Hepatocyte (in vitro differentiated cells): ENCODE data around the gene CRACR2A. TPM values are rescaled to one million over a fixed set of nuclear protein-coding genes. Genes with fewer than 3 reads are reported as not detected.

Experiments used
- DNase-seq: peaks from one replicate; pipeline ENCODE4 v3.0.0-alpha.2; 2016; ENCODE audit warnings: low spot score
- H2AFZ ChIP-seq: fragments of 200-600 bp; sonication (generic); 2 replicates; pipeline ENCODE4 v1.6.0; 2016; ENCODE audit warnings: antibody characterized with exemption, mild to moderate bottlenecking
- H3K27ac ChIP-seq: fragments of 200-600 bp; sonication (generic); 2 replicates; pipeline ENCODE4 v1.5.1; 2016; ENCODE audit warnings: mild to moderate bottlenecking
- H3K27me3 ChIP-seq: fragments of 200-600 bp; sonication (generic); 2 replicates; pipeline ENCODE4 v1.6.1; 2016
- H3K36me3 ChIP-seq: fragments of 200-600 bp; sonication (generic); replicated peaks from 2 replicates; pipeline ENCODE4 v1.5.1; 2016; ENCODE audit warnings: low read depth; ENCODE audit not compliant: insufficient read depth
- H3K4me1 ChIP-seq: fragments of 200-600 bp; sonication (generic); 2 replicates; pipeline ENCODE4 v1.5.1; 2016; ENCODE audit warnings: mild to moderate bottlenecking, moderate library complexity; ENCODE audit not compliant: insufficient read depth
- H3K4me2 ChIP-seq: fragments of 200-600 bp; sonication (generic); 2 replicates; pipeline ENCODE4 v1.6.0; 2016
- H3K4me3 ChIP-seq: fragments of 200-600 bp; sonication (generic); 2 replicates; pipeline ENCODE4 v1.5.1; 2016; ENCODE audit warnings: mild to moderate bottlenecking
- H3K79me2 ChIP-seq: fragments of 200-600 bp; sonication (generic); 2 replicates; pipeline ENCODE4 v1.6.0; 2017; ENCODE audit warnings: mild to moderate bottlenecking
- H3K9me2 ChIP-seq: fragments of 200-600 bp; sonication (generic); replicated peaks from 2 replicates; pipeline ENCODE4 v1.6.0; 2017; ENCODE audit warnings: mild to moderate bottlenecking; ENCODE audit not compliant: insufficient read depth
- H3K9me3 ChIP-seq: fragments of 200-600 bp; sonication (generic); 2 replicates; pipeline ENCODE4 v1.5.1; 2016; ENCODE audit warnings: low read depth, mild to moderate bottlenecking
- H4K20me1 ChIP-seq: fragments of 200-600 bp; sonication (generic); 2 replicates; pipeline ENCODE4 v1.6.0; 2016; ENCODE audit warnings: mild to moderate bottlenecking; ENCODE audit not compliant: insufficient read depth, poor library complexity, severe bottlenecking
- EZH2 ChIP-seq: fragments of 200-600 bp; sonication (generic); IDR thresholded peaks from 2 replicates; pipeline ENCODE4 v1.6.1; 2016; ENCODE audit warnings: antibody characterized with exemption, mild to moderate bottlenecking, borderline replicate concordance
- EZH2phosphoT487 ChIP-seq: fragments of 200-600 bp; sonication (generic); IDR thresholded peaks from one replicate; pipeline ENCODE4 v1.6.1; 2018; ENCODE audit warnings: antibody characterized with exemption, mild to moderate bottlenecking, low read depth, moderate library complexity; ENCODE audit not compliant: unreplicated experiment, severe bottlenecking
- WGBS: methylation state at CpG from one replicate; pipeline ENCODE4 v1.1.6; 2016; ENCODE audit warnings: low lambda C conversion rate; ENCODE audit errors: missing lambda C conversion rate; 5-methylcytosine and 5-hydroxymethylcytosine counted together
- polyA plus RNA-seq: library from polyadenylated mRNA; unstranded; fragments of >200 nt; fragmentation: Nextera tagmentation; extraction: Ambion mirVana; gene quantifications from 2 replicates; pipeline ENCODE4 v1.2.1, GENCODE V29; 2016
- total RNA-seq: library from RNA; depleted of rRNA; stranded (reverse); fragments of >200 nt; gene quantifications from 2 replicates; pipeline ENCODE4 v1.2.3, GENCODE V29; 2014
- TF ChIP-seq, protein P1 (sequence below): fragments of 200-600 bp; sonication (generic); IDR thresholded peaks from 2 replicates; pipeline ENCODE4 v1.5.1; 2016; ENCODE audit warnings: antibody characterized with exemption, mild to moderate bottlenecking; ENCODE audit not compliant: poor library complexity

CRACR2A gene
- total and polyA plus RNA-seq, 2 experiments from 2014 or later = 0.30 to 0.80 TPM

DNA sequence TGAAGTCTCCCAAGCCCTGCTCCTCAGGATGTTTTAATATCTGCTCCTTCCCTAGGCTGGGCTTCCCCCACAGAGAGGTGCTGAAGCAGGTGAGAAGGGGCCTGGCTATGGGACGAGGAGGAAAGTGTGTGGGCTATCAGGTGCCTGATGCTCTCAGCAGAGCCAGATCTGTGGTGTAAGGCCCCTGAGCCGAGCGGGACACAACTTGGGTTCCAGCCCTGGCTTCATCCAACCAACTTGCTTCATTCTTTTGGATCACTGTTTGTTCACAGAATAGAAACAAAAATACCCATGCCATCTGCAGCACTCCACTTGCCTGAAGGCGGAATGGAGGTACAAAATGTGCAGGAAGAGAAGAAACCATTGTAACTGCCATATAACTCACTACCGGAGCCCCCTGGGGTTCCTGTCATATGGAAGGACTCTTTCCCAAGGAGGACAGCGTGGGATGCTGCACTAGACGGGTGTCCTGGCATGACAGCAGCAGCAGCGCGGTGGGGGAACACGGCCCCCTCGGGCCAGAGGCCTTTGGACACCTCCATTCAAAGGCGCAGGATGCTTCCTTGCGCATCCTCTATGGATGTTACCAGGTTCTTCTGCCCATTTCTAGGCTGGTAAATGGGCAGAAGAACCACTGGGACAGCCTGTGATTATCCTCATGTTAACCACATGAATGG, 95.8 kb downstream of the CRACR2A start:
- H3K36me3 ChIP-seq = no peaks in the 10 kb centered on the region
- H3K9me2 ChIP-seq = no peaks in the 10 kb centered on the region
- no peaks in the 10 kb centered on the region for H3K4me1 ChIP-seq
- no peak overlapping the region for H3K4me2 ChIP-seq
- no peak for DNase-seq
- H2AFZ ChIP-seq = no peak overlapping the region
- no peak overlapping the region for H3K4me3 ChIP-seq
- H4K20me1 ChIP-seq = no peaks in the 10 kb centered on the region
- 98% methylated on average over 13 of the region's 13 CpGs for WGBS
- H3K27me3 ChIP-seq = no peaks in the 10 kb centered on the region
- no peak overlapping the region for H3K27ac ChIP-seq
- TF ChIP-seq EZH2phosphoT487 = no peak
- TF ChIP-seq EZH2 = no peak
- TF ChIP-seq, protein P1, sequence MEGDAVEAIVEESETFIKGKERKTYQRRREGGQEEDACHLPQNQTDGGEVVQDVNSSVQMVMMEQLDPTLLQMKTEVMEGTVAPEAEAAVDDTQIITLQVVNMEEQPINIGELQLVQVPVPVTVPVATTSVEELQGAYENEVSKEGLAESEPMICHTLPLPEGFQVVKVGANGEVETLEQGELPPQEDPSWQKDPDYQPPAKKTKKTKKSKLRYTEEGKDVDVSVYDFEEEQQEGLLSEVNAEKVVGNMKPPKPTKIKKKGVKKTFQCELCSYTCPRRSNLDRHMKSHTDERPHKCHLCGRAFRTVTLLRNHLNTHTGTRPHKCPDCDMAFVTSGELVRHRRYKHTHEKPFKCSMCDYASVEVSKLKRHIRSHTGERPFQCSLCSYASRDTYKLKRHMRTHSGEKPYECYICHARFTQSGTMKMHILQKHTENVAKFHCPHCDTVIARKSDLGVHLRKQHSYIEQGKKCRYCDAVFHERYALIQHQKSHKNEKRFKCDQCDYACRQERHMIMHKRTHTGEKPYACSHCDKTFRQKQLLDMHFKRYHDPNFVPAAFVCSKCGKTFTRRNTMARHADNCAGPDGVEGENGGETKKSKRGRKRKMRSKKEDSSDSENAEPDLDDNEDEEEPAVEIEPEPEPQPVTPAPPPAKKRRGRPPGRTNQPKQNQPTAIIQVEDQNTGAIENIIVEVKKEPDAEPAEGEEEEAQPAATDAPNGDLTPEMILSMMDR = no peak
- H3K9me3 ChIP-seq = no peaks in the 10 kb centered on the region
- no peaks in the 10 kb centered on the region for H3K79me2 ChIP-seq

DNA sequence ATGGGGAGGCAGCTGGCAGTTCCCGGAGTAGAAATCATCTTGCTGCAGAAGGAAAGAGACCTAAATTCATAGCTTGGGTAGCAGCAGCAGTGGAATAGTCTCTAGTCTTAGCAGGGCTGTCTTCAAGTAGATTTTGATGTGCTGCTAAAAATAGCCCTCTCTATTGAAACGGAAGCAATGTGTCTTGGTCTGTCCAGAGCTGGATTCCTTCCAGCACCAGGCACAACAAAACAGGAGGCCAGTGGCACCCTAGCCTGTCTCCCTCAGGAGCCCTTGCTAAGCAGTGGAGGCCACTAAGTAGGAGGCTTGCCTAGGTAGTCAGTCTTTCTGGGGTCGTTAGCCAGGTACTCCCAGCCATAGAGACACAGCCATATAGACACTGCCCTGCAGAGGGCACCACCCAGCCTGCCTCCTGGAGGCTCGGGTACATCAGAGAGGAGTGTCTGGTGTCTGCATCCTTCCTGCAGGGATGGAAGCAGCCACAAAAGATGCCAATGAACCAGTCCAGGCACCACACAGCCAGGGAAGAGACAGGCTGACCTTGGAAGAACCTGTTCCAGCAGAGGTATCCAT, 97.5 kb downstream of the CRACR2A start:
- Histone ChIP-seq H3K79me2 (no peaks in the 10 kb centered on the region), H2AFZ (no peak overlapping the region), H3K4me1 (no peaks in the 10 kb centered on the region), H3K27me3 (no peaks in the 10 kb centered on the region), H3K4me2 (no peak overlapping the region), H3K4me3 (no peak overlapping the region), H4K20me1 (no peaks in the 10 kb centered on the region), H3K36me3 (no peaks in the 10 kb centered on the region), H3K27ac (no peak overlapping the region), H3K9me3 (no peaks in the 10 kb centered on the region), H3K9me2 (no peaks in the 10 kb centered on the region)
- WGBS = 47% methylated on average over 4 of the region's 4 CpGs
- no peak for DNase-seq
- TF ChIP-seq EZH2phosphoT487 = no peak
- TF ChIP-seq, protein P1 = peak; percentile 21

DNA sequence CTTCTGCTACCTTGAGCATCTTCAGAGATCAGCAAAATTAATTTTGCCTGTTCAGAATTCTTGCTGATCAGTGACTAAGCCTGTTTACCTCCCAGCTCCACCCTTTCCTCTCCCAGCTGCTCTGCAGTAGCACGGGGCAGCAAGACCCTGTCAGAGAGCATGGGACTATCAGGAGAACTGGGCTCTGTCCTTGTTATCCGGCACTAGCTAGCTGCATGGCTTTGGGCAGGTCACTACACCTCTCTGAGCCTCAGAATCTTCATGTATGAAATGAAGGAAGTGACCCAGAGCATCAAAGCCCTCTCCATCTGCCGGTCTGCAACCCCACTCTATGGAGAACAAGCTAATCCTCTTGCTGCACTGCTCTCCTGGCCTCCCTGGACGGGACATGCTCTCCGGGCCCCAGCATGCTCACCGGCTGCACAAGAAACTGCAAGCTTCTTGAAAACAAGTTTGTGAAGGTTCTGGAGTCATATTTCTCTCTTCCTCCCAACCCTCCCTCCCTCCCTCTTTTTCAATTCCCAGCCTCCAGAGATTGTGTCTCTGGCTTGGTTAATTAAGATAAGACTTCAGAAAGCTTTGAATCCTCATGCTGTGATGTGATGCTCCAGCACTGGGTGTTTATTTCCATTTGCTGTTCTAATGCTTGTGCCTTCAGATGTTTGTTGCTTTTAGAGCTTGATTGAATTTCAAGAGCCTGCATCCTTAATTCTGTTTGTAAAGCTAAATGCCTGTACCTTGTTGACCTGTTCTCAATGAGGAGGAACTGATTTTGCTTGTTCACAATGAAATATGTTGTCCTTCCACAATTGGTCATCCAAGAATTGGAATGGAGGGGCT, 101.1 kb downstream of the CRACR2A start:
- no peaks in the 10 kb centered on the region for H3K36me3 ChIP-seq
- no peak overlapping the region for H2AFZ ChIP-seq
- no peak for TF ChIP-seq EZH2
- H3K9me2 ChIP-seq = no peaks in the 10 kb centered on the region
- H4K20me1 ChIP-seq = no peaks in the 10 kb centered on the region
- no peak for DNase-seq
- H3K4me1 ChIP-seq = no peaks in the 10 kb centered on the region
- no peaks in the 10 kb centered on the region for H3K79me2 ChIP-seq
- no peak overlapping the region for H3K4me2 ChIP-seq
- WGBS = 42% methylated on average over 6 of the region's 6 CpGs
- H3K27me3 ChIP-seq = no peaks in the 10 kb centered on the region
- no peak overlapping the region for H3K4me3 ChIP-seq
- no peaks in the 10 kb centered on the region for H3K9me3 ChIP-seq
- H3K27ac ChIP-seq = no peak overlapping the region

DNA sequence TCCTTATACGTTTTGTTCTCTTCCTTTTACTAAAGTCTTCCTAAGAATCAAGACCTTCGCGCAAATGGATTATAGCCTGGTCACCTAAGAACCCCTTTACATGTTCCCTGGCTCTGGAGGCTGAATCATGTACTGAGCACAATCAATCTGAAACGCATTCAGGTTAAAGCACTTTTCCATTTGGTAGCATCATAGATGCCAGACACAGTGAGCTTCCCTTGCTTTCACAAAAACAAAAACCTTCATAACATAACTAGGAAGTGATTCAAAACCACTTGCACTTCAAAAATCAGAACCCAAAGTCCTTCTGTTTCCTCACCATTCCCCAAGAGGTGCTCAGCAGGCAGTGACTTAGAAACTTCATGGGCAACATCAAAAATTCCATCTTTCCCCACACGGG, 105.4 kb downstream of the CRACR2A start:
- Histone ChIP-seq H3K27ac (no peak overlapping the region), H4K20me1 (no peaks in the 10 kb centered on the region), H3K4me2 (no peak overlapping the region), H3K36me3 (no peaks in the 10 kb centered on the region), H2AFZ (no peak overlapping the region), H3K9me3 (no peaks in the 10 kb centered on the region), H3K79me2 (no peaks in the 10 kb centered on the region), H3K4me1 (no peaks in the 10 kb centered on the region), H3K9me2 (no peaks in the 10 kb centered on the region), H3K4me3 (no peak overlapping the region), H3K27me3 (no peaks in the 10 kb centered on the region)
- DNase-seq = no peak
- TF ChIP-seq EZH2 (no peak), EZH2phosphoT487 (no peak)
- TF ChIP-seq, protein P1 = no peak
- 77% methylated on average over 5 of the region's 5 CpGs for WGBS
